Common myeloid progenitor, CD34-positive (primary cell): ENCODE measurements around the gene OMA1.

Experiments used
- CTCF ChIA-PET: fragments of 350-600 bp; sonication (Branson Sonifier 250); formaldehyde crosslinking; loops from one replicate; lab custom pipeline; 2021; ENCODE audit warnings: antibody characterized with exemption; lab: Charles Lee
- POLR2A ChIA-PET: fragments of 350-600 bp; sonication (Branson Sonifier 250); formaldehyde crosslinking; loops from one replicate; lab custom pipeline; 2021; ENCODE audit warnings: antibody characterized with exemption; lab: Charles Lee
- DNase-seq, 3 donors: peaks; one replicate each; pipeline versions ENCODE4 v3.0.0 to v3.0.0-alpha.2; 2013
- H3K27ac ChIP-seq, 2 experiments: 1 replicate in 1 of 2; 2 replicates in 1 of 2; pipeline ENCODE4 v1.7.0; 2013; ENCODE audit warnings: inconsistent platforms in 2 of 2, low read length in 2 of 2, mild to moderate bottlenecking in 2 of 2, low read depth in 1 of 2, moderate library complexity in 1 of 2; ENCODE audit not compliant: severe bottlenecking in 2 of 2, insufficient read depth in 1 of 2, poor library complexity in 1 of 2
- H3K27me3 ChIP-seq, 5 experiments: replicated peaks in 2 of 5; 1 replicate in 3 of 5; 2 replicates in 2 of 5; pipeline versions ENCODE4 v1.6.1 to v1.7.0; 2013; ENCODE audit warnings: low read length in 4 of 5, mild to moderate bottlenecking in 2 of 5, moderate library complexity in 2 of 5, inconsistent platforms in 1 of 5; ENCODE audit not compliant: insufficient read depth in 5 of 5, control insufficient read depth in 4 of 5
- H3K36me3 ChIP-seq, 4 experiments: 1 replicate in 2 of 4; 2 replicates in 2 of 4; pipeline versions ENCODE4 v1.6.1 to v1.7.0; 2013; ENCODE audit warnings: low read length in 3 of 4, control low read depth in 1 of 4, mild to moderate bottlenecking in 1 of 4; ENCODE audit not compliant: control insufficient read depth in 4 of 4, insufficient read depth in 4 of 4
- H3K4me1 ChIP-seq, 4 experiments: 1 replicate in 3 of 4; 2 replicates in 1 of 4; pipeline versions ENCODE4 v1.6.1 to v1.7.1; 2013; ENCODE audit warnings: low read length in 3 of 4, mild to moderate bottlenecking in 3 of 4, control low read depth in 1 of 4, inconsistent platforms in 1 of 4, moderate library complexity in 1 of 4; ENCODE audit not compliant: control insufficient read depth in 4 of 4, insufficient read depth in 4 of 4; ENCODE audit errors: control extremely low read depth in 1 of 4
- H3K4me3 ChIP-seq, 7 experiments: 1 replicate in 4 of 7; 2 replicates in 3 of 7; pipeline versions ENCODE4 v1.5.1 to v1.7.0; 2013; ENCODE audit warnings: mild to moderate bottlenecking in 7 of 7, low read length in 6 of 7, moderate library complexity in 6 of 7, inconsistent platforms in 2 of 7, low read depth in 2 of 7, control low read depth in 1 of 7; ENCODE audit not compliant: insufficient read depth in 4 of 7, control insufficient read depth in 1 of 7; ENCODE audit errors: extremely low read depth in 1 of 7
- H3K9me3 ChIP-seq, 5 experiments: 1 replicate in 4 of 5; 2 replicates in 1 of 5; pipeline versions ENCODE4 v1.6.1 to v1.7.1; 2013; ENCODE audit warnings: low read length in 4 of 5, mild to moderate bottlenecking in 2 of 5, inconsistent platforms in 1 of 5, low read depth in 1 of 5, moderate library complexity in 1 of 5; ENCODE audit not compliant: control insufficient read depth in 4 of 5, insufficient read depth in 2 of 5; ENCODE audit errors: control extremely low read depth in 1 of 5
- WGBS: methylation state at CpG from one replicate; pipeline ENCODE4 v1.1.5; 2013; ENCODE audit not compliant: insufficient coverage; 5-methylcytosine and 5-hydroxymethylcytosine counted together

Gene OMA1

DNA sequence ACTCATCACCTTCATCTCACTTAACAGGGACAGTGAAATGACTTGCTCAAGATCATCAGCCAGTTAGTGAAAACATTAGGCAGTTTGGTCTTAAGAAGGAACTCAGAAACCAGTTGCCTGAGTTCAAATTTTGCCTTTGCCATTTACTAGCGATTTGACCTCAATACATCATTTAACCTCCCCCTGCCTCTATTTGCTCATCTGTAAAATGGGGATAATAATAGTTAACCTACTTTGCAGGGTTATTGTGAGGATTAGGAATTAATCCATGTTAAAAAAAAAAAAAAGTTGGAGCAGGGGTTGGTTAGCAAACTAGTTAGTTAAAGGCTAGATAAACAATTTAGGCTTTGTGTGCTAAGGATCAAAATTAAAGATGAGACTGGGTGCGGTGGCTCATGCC lies 41.1 kb upstream of the OMA1 start:
- ChIA-PET CTCF (interaction anchor here (1.6 kb wide), 1 partner anchor 55 kb away, joined by 3 read pairs; no protein-coding TSS in a partner anchor), POLR2A (no interaction called here)
- no peak for DNase-seq
- Histone ChIP-seq H3K9me3 (no peaks in the 10 kb centered on the region), H3K36me3 (no peaks in the 10 kb centered on the region), H3K27ac (no peak overlapping the region), H3K4me3 (no peak overlapping the region), H3K27me3 (no peaks in the 10 kb centered on the region), H3K4me1 (peaks cover 9 to 34% (median 20%) of the 10 kb centered on the region in 4 experiments)
- WGBS: 100% methylated on average over 1 of the region's 2 CpGs

DNA sequence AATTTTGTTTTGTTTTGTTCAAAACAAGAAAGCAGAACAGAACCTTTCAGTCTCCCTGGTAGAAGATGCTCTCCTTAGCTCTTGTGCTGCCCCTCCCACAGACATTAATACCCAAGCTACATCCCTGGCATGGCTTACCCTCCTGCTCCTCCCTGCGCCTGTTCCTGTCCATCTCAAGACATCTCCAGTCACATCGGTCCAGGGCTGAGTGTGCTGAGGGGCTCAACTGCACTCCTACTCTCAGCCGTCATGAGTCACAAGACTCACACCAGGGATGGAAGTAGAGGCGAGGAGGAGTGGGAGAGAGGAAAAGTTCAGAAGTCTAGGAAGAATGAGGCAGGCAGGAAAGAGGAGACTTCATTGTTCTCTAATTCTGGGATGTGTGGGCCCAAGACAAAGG lies 39.7 kb upstream of the OMA1 start:
- ChIA-PET CTCF (interaction anchor here (1.0 to 1.5 kb wide), 2 partner anchors 59 to 70 kb away, joined by 3 read pairs; no protein-coding TSS in a partner anchor), POLR2A (no interaction called here)
- DNase-seq: no peak
- H3K9me3 ChIP-seq: no peaks in the 10 kb centered on the region
- no peaks in the 10 kb centered on the region for H3K27me3 ChIP-seq
- WGBS: 92% methylated on average over 2 of the region's 4 CpGs
- no peaks in the 10 kb centered on the region for H3K36me3 ChIP-seq
- no peak overlapping the region for H3K4me3 ChIP-seq
- no peak overlapping the region for H3K27ac ChIP-seq
- peaks cover 9 to 34% (median 20%) of the 10 kb centered on the region in 4 experiments for H3K4me1 ChIP-seq

GRCh38 chr1:58585581-58586151 lies 39.1 kb upstream of the OMA1 start:
- no peaks in the 10 kb centered on the region for H3K36me3 ChIP-seq
- peak in 2 of 3 donors; percentile 44 to 57 for DNase-seq
- no peaks in the 10 kb centered on the region for H3K27me3 ChIP-seq
- H3K4me1 ChIP-seq: peaks cover 9 to 34% (median 20%) of the 10 kb centered on the region in 4 experiments
- H3K4me3 ChIP-seq: no peak overlapping the region
- WGBS: 100% methylated on average over 2 of the region's 3 CpGs
- no peak overlapping the region for H3K27ac ChIP-seq
- no peaks in the 10 kb centered on the region for H3K9me3 ChIP-seq
- ChIA-PET CTCF (interaction anchor here (0.8 to 1.5 kb wide), 3 partner anchors 59 to 69 kb away, joined by 3 read pairs; no protein-coding TSS in a partner anchor), POLR2A (no interaction called here)

DNA sequence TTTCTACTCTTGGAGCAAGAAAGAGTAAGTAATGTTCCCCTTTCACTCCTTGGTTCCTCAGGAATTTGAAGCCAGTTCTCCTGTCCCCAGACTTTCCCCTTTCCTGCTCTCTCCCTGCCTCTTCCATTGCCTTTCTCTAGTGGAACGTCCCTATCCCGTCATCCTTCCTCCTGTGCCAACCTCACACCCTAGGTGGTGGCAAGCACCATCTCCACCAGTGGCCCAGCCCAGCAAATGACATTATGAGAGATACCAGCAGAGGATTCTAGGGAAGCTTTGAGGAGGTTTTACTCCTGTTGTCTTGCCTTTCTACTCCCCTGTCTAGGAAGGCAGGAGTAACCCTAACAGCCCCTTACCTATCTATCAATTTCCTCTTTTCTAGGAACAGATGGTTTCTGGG lies 38.6 kb upstream of the OMA1 start:
- no CpG with 5 or more reads among the region's 2 CpGs for WGBS
- Histone ChIP-seq H3K27me3 (no peaks in the 10 kb centered on the region), H3K9me3 (no peaks in the 10 kb centered on the region), H3K4me1 (peaks cover 9 to 37% (median 20%) of the 10 kb centered on the region in 4 experiments), H3K4me3 (no peak overlapping the region), H3K27ac (no peak overlapping the region), H3K36me3 (no peaks in the 10 kb centered on the region)
- ChIA-PET CTCF (interaction anchor here (0.8 to 1.1 kb wide), 3 partner anchors 11 to 66 kb away, joined by 3 to 4 read pairs (median 3); no protein-coding TSS in a partner anchor), POLR2A (no interaction called here)
- DNase-seq: no peak

- Histone ChIP-seq H3K4me3 (no peak overlapping the region), H3K27me3 (no peaks in the 10 kb centered on the region), H3K27ac (no peak overlapping the region), H3K9me3 (no peaks in the 10 kb centered on the region), H3K36me3 (no peaks in the 10 kb centered on the region), H3K4me1 (peaks cover 9 to 41% (median 20%) of the 10 kb centered on the region in 4 experiments)
- POLR2A ChIA-PET: no interaction called here
- peak in 2 of 3 donors; percentile 52 for DNase-seq
- CTCF ChIA-PET: interaction anchor here (1.1 to 1.3 kb wide), 2 partner anchors 10 to 12 kb away, joined by 4 to 5 read pairs; no protein-coding TSS in a partner anchor
- 57% methylated on average over 6 of the region's 8 CpGs for WGBS
Measured at GRCh38 chr1:58584082-58584895, 37.8 kb upstream of the OMA1 start.

DNA sequence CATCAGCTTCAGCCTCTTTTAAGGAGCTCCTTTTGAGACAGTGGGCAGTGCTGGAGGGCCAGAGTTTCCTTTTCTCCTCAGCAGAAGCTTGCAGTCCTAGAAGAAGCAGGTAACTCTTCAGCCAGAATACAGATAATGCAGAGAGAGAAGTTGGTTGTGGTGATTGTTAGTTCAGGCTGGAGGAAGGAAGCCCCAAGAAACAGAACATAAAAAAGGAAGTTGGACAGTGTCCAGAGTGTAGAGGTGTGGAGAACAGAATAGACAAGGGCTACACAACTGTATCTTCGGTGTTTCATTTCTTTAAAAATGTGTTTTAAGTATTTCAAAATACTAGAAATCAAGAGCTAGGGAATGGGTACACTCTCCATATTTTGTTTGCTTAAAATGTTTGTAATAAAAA lies 37.0 kb upstream of the OMA1 start:
- peak overlapping the region in 2 of 7 experiments; percentile 1 to 43 for H3K4me3 ChIP-seq
- H3K36me3 ChIP-seq: no peaks in the 10 kb centered on the region
- peaks cover 9 to 41% (median 20%) of the 10 kb centered on the region in 4 experiments for H3K4me1 ChIP-seq
- no peaks in the 10 kb centered on the region for H3K9me3 ChIP-seq
- POLR2A ChIA-PET: no interaction called here
- no CpG with 5 or more reads among the region's 1 CpG for WGBS
- CTCF ChIA-PET: interaction anchor here (1.3 kb wide), 1 partner anchor 9 kb away, joined by 5 read pairs; no protein-coding TSS in a partner anchor
- no peaks in the 10 kb centered on the region for H3K27me3 ChIP-seq
- no peak overlapping the region for H3K27ac ChIP-seq
- peak; percentile 33 to 80 (median 74) for DNase-seq
